GM12878 (cell line): ENCODE results near the gene FMOD. TPM values are rescaled to one million over a fixed set of nuclear protein-coding genes. Genes with fewer than 3 reads are reported as not detected.

Experiments used
- ATF2 ChIP-seq: IDR thresholded peaks from 2 replicates; pipeline ENCODE4 v1.6.1; 2012; ENCODE audit warnings: low read length, inconsistent platforms
- ATF3 ChIP-seq: IDR thresholded peaks from 2 replicates; pipeline ENCODE4 v1.6.1; 2011; ENCODE audit warnings: low read depth, mild to moderate bottlenecking, low read length, moderate library complexity, borderline replicate concordance; ENCODE audit errors: extremely low read depth
- FOXK2 ChIP-seq: fragments of 450-650 bp; IDR thresholded peaks from 2 replicates; pipeline ENCODE4 v1.6.1; 2017; ENCODE audit warnings: mild to moderate bottlenecking, moderate library complexity
- GABPA ChIP-seq: IDR thresholded peaks from 2 replicates; pipeline ENCODE4 v1.6.1; 2014; ENCODE audit warnings: antibody characterized with exemption, low read depth, mild to moderate bottlenecking, inconsistent platforms
- NBN ChIP-seq: fragments of 450-650 bp; IDR thresholded peaks from 2 replicates; pipeline ENCODE4 v1.6.1; 2016
- NFYB ChIP-seq: IDR thresholded peaks from 2 replicates; pipeline ENCODE4 v1.6.1; 2011; ENCODE audit warnings: low read depth, mild to moderate bottlenecking, low read length, improper control_type of control experiment, moderate library complexity; ENCODE audit not compliant: insufficient read depth
- NR2C1 ChIP-seq: fragments of 450-650 bp; IDR thresholded peaks from 2 replicates; pipeline ENCODE4 v1.6.1; 2017; ENCODE audit warnings: antibody characterized with exemption, mild to moderate bottlenecking, moderate library complexity
- polyA plus RNA-seq, 11 experiments: library from polyadenylated mRNA; depleted of rRNA in 4 of 11; unstranded in 6 of 11; stranded (reverse) in 5 of 11; fragments of >200 nt; fragmentation: Nextera tagmentation in 4 of 11; fragmentation: Illumina TruSeq in 1 of 11; extraction: Ambion mirVana in 4 of 11; extraction: Trizol in 1 of 11; gene quantifications; 1 replicate in 1 of 11; 2 replicates in 10 of 11; pipeline versions ENCODE4 v1.2.1 to v1.2.3, GENCODE V29; 2011 to 2016; ENCODE audit warnings: inconsistent platforms in 2 of 11, missing spikeins in 2 of 11, low read depth in 1 of 11
- total RNA-seq, 4 experiments: library from RNA; depleted of rRNA in 3 of 4; stranded (reverse); fragments of >200 nt in 3 of 4; fragmentation: Illumina TruSeq in 1 of 4; extraction: Trizol in 1 of 4; gene quantifications; 2 replicates each; pipeline versions ENCODE4 v1.2.1 to v1.2.3, GENCODE V29; 2013 to 2021
- TF ChIP-seq, protein P1 (sequence below): IDR thresholded peaks from 2 replicates; pipeline ENCODE4 v1.6.1; 2012; ENCODE audit warnings: low read depth, low read length, improper control_type of control experiment

Gene FMOD
- total and polyA plus RNA-seq, 10 of the 15 experiments (the other 5 are each of a cell fraction or from before 2014, with no cell fraction given) = 0.03 to 0.26 (median 0.11) TPM; not detected in 7

- TF ChIP-seq ATF2 = no peak
- 0 out of 2 replicates have a peak, but pooled peaks have one; percentile 9 for TF ChIP-seq NBN
- TF ChIP-seq, protein P1, sequence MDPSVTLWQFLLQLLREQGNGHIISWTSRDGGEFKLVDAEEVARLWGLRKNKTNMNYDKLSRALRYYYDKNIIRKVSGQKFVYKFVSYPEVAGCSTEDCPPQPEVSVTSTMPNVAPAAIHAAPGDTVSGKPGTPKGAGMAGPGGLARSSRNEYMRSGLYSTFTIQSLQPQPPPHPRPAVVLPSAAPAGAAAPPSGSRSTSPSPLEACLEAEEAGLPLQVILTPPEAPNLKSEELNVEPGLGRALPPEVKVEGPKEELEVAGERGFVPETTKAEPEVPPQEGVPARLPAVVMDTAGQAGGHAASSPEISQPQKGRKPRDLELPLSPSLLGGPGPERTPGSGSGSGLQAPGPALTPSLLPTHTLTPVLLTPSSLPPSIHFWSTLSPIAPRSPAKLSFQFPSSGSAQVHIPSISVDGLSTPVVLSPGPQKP = no peak
- no peak for TF ChIP-seq ATF3
- no peak for TF ChIP-seq FOXK2
- TF ChIP-seq NR2C1 = no peak
- no peak for TF ChIP-seq GABPA
- no peak for TF ChIP-seq NFYB
Measured at GRCh38 chr1:203325418-203326091, 25.4 kb downstream of the FMOD start (continued).
